Measurements from ENCODE around the gene ADAMTS15. TPM values are rescaled to one million over a fixed set of nuclear protein-coding genes. Genes with fewer than 3 reads are reported as not detected.

The ADAMTS15 gene
- total and polyA plus RNA-seq, 10 of the 15 experiments (the other 5 are each of a cell fraction or from before 2014, with no cell fraction given) = not detected

- 23% methylated on average over 15 of the region's 16 CpGs for WGBS (ENCODE audit: insufficient coverage, insufficient replicate concordance, low lambda C conversion rate, missing lambda C conversion rate)
- no peak overlapping the region for H3K4me2 ChIP-seq (ENCODE audit: control insufficient read depth, insufficient read depth)
- H3K27me3 ChIP-seq (replicated peaks in 1 of 2; ENCODE audit: control insufficient read depth in 2 of 2, insufficient read depth in 2 of 2, low read length in 1 of 2) = peaks cover 0 to 5% of the 10 kb centered on the region in 2 experiments; a peak in 1 of 4 replicates
- H3K27ac ChIP-seq (ENCODE audit: control insufficient read depth, insufficient read depth) = no peak overlapping the region
- CTCF ChIA-PET = no interaction called here
- DNase-seq (ENCODE audit: low read depth, low spot score) = no peak
- H3K36me3 ChIP-seq (ENCODE audit: control insufficient read depth in 2 of 2, insufficient read depth in 2 of 2, low read length in 1 of 2) = no peaks in the 10 kb centered on the region
- no peak overlapping the region for H3K9ac ChIP-seq (ENCODE audit: control insufficient read depth, insufficient read depth, low read length)
- H3K4me3 ChIP-seq = no peak overlapping the region
- TF ChIP-seq, protein P1, sequence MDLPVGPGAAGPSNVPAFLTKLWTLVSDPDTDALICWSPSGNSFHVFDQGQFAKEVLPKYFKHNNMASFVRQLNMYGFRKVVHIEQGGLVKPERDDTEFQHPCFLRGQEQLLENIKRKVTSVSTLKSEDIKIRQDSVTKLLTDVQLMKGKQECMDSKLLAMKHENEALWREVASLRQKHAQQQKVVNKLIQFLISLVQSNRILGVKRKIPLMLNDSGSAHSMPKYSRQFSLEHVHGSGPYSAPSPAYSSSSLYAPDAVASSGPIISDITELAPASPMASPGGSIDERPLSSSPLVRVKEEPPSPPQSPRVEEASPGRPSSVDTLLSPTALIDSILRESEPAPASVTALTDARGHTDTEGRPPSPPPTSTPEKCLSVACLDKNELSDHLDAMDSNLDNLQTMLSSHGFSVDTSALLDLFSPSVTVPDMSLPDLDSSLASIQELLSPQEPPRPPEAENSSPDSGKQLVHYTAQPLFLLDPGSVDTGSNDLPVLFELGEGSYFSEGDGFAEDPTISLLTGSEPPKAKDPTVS (IDR thresholded peaks at IDR 0.05; ENCODE audit: low read depth, low read length) = no peak
- TF ChIP-seq, protein P2, sequence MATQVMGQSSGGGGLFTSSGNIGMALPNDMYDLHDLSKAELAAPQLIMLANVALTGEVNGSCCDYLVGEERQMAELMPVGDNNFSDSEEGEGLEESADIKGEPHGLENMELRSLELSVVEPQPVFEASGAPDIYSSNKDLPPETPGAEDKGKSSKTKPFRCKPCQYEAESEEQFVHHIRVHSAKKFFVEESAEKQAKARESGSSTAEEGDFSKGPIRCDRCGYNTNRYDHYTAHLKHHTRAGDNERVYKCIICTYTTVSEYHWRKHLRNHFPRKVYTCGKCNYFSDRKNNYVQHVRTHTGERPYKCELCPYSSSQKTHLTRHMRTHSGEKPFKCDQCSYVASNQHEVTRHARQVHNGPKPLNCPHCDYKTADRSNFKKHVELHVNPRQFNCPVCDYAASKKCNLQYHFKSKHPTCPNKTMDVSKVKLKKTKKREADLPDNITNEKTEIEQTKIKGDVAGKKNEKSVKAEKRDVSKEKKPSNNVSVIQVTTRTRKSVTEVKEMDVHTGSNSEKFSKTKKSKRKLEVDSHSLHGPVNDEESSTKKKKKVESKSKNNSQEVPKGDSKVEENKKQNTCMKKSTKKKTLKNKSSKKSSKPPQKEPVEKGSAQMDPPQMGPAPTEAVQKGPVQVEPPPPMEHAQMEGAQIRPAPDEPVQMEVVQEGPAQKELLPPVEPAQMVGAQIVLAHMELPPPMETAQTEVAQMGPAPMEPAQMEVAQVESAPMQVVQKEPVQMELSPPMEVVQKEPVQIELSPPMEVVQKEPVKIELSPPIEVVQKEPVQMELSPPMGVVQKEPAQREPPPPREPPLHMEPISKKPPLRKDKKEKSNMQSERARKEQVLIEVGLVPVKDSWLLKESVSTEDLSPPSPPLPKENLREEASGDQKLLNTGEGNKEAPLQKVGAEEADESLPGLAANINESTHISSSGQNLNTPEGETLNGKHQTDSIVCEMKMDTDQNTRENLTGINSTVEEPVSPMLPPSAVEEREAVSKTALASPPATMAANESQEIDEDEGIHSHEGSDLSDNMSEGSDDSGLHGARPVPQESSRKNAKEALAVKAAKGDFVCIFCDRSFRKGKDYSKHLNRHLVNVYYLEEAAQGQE (IDR thresholded peaks at IDR 0.05; ENCODE audit: low read depth, low read length) = no peak
- TF ChIP-seq FOXK2 (IDR thresholded peaks at IDR 0.05) = no peak
- RAD21 ChIA-PET (ENCODE audit: unreplicated experiment) = no interaction called here
- POLR2A ChIA-PET = interaction anchor here (0.5 kb wide), 1 partner anchor 18 kb away, joined by 6 read pairs; no protein-coding TSS in a partner anchor
- in situ Hi-C loops (cut with MboI) = no loop called here
- SMC1A ChIA-PET (ENCODE audit: uncharacterized antibody, unreplicated experiment) = no interaction called here
- ATAC-seq = no peak
- no peaks in the 10 kb centered on the region for H3K79me2 ChIP-seq (ENCODE audit: control insufficient read depth, insufficient read depth, low read length)
- H4K20me1 ChIP-seq (ENCODE audit: control insufficient read depth, insufficient read depth) = no peaks in the 10 kb centered on the region
- no peak for FAIRE-seq
- intact Hi-C loops (cut with micrococcal nuclease; ENCODE audit: unreplicated experiment) = no loop called here
- H2AFZ ChIP-seq (ENCODE audit: control insufficient read depth, low read depth, low read length) = no peak overlapping the region
- H3K4me1 ChIP-seq (ENCODE audit: control insufficient read depth, insufficient read depth, low read length) = no peaks in the 10 kb centered on the region
- H3K9me3 ChIP-seq (replicated peaks; ENCODE audit: control insufficient read depth, insufficient read depth, low read length) = no peaks in the 10 kb centered on the region
- BruUV-seq (replicated peaks) = no TSS peak
Observed at GRCh38 chr11:130476922-130477491, 28.6 kb downstream of the ADAMTS15 start.
